Measurements from ENCODE around the gene ASCC3. TPM values are rescaled to one million over a fixed set of nuclear protein-coding genes. Genes with fewer than 3 reads are reported as not detected.

The ASCC3 gene
- total RNA-seq, 1 experiment from 2014 or later, result 40.5 TPM

DNA sequence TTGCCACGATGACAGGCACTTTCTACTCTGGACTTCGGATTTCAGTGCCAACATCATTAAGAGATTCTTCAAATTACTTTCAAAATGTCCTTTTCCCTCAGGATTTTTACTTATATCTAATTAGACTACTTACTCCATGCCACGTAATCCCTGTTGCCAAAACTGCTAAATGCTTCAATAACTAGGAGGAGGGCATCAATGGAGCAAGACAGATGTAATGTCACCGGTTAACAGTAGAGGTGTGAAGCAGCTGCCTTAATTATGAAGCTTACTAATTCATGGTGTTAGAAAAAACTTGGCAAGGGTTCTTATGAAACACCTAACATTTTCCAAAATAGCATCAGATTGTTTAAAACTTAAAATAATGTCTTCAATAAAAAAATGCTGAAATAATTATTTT lies 305.2 kb downstream of the ASCC3 start:
- no peak for TF ChIP-seq ZFX (IDR thresholded peaks at IDR 0.05)
- TF ChIP-seq ELF1 (IDR thresholded peaks at IDR 0.05; ENCODE audit: borderline replicate concordance, low read depth), result no peak
- TF ChIP-seq CBX3 (IDR thresholded peaks at IDR 0.05; ENCODE audit: low read depth), result no peak
- no peak for TF ChIP-seq SP1 (IDR thresholded peaks at IDR 0.05; ENCODE audit: low read depth)
- TF ChIP-seq, protein P1, sequence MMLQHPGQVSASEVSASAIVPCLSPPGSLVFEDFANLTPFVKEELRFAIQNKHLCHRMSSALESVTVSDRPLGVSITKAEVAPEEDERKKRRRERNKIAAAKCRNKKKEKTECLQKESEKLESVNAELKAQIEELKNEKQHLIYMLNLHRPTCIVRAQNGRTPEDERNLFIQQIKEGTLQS (IDR thresholded peaks at IDR 0.05), result no peak
- TF ChIP-seq EZH2 (IDR thresholded peaks at IDR 0.05), result no peak
- TF ChIP-seq JUND (IDR thresholded peaks at IDR 0.05), result no peak
- no peak for TF ChIP-seq RAD21 (IDR thresholded peaks at IDR 0.05; ENCODE audit: low read depth)
- no peak for TF ChIP-seq ZNF274 (IDR thresholded peaks at IDR 0.05; ENCODE audit: low read depth, low read length)
- TF ChIP-seq SIN3A (IDR thresholded peaks at IDR 0.05; ENCODE audit: low read depth), result no peak
- TF ChIP-seq POLR2A (IDR thresholded peaks at IDR 0.05; ENCODE audit: borderline replicate concordance, extremely low read depth, insufficient read depth, insufficient read length), result no peak
- TF ChIP-seq, protein P2, sequence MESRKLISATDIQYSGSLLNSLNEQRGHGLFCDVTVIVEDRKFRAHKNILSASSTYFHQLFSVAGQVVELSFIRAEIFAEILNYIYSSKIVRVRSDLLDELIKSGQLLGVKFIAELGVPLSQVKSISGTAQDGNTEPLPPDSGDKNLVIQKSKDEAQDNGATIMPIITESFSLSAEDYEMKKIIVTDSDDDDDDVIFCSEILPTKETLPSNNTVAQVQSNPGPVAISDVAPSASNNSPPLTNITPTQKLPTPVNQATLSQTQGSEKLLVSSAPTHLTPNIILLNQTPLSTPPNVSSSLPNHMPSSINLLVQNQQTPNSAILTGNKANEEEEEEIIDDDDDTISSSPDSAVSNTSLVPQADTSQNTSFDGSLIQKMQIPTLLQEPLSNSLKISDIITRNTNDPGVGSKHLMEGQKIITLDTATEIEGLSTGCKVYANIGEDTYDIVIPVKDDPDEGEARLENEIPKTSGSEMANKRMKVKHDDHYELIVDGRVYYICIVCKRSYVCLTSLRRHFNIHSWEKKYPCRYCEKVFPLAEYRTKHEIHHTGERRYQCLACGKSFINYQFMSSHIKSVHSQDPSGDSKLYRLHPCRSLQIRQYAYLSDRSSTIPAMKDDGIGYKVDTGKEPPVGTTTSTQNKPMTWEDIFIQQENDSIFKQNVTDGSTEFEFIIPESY (IDR thresholded peaks at IDR 0.05; ENCODE audit: extremely low read depth, insufficient replicate concordance, low read length), result no peak
- TF ChIP-seq CEBPB (IDR thresholded peaks at IDR 0.05; ENCODE audit: low read depth), result no peak
- Histone ChIP-seq H4K20me1 (ENCODE audit: insufficient read depth) (no peaks in the 10 kb centered on the region), H2AFZ (ENCODE audit: low read depth, low read length, poor library complexity, severe bottlenecking) (no peak overlapping the region), H3K4me1 (ENCODE audit: control insufficient read depth in 1 of 2, insufficient read depth in 2 of 2, low read length in 2 of 2) (no peaks in the 10 kb centered on the region), H3K27ac (ENCODE audit: low read depth, low read length) (no peak overlapping the region), H3K79me2 (ENCODE audit: insufficient read depth, low read length) (no peaks in the 10 kb centered on the region), H3K9me3 (ENCODE audit: control insufficient read depth in 1 of 2, insufficient read depth in 1 of 2, low read depth in 1 of 2, low read length in 2 of 2) (0 out of 4 replicates have a peak, but pooled peaks cover 0 to 3% of the 10 kb centered on the region in 2 experiments), H3K9ac (ENCODE audit: low read length) (no peak overlapping the region), H3K4me3 (replicated peaks in 1 of 2; ENCODE audit: low read depth in 1 of 2, low read length in 2 of 2) (no peak overlapping the region), H3K9me2 (ENCODE audit: insufficient read depth) (no peaks in the 10 kb centered on the region), H3K36me3 (ENCODE audit: control insufficient read depth in 1 of 2, insufficient read depth in 2 of 2, low read length in 2 of 2) (0 out of 4 replicates have a peak, but pooled peaks cover 0 to 4% of the 10 kb centered on the region in 2 experiments), H3K27me3 (ENCODE audit: insufficient read depth, low read length) (no peaks in the 10 kb centered on the region), H3K4me2 (ENCODE audit: low read length) (no peak overlapping the region)
- intact Hi-C loops (cut with micrococcal nuclease), result no loop called here
- DNase-seq (ENCODE audit: low read depth, low spot score) (no peak), ATAC-seq (no peak)
- ChIA-PET POLR2A (no interaction called here), RAD21 (ENCODE audit: low non-redundant PET in 1 of 2, low total read pairs in 2 of 2, uncharacterized antibody in 2 of 2, unreplicated experiment in 2 of 2) (no interaction called here), CTCF (interaction anchor here (0.8 kb wide), 1 partner anchor 469 kb away, joined by 3 read pairs; no protein-coding TSS in a partner anchor)
- no TSS peak for BruUV-seq (replicated peaks)

Measured in HCT116 (cell line).